Frontal cortex (tissue), 4 donors: Measurements from ENCODE around the gene LCA5. TPM values are rescaled to one million over a fixed set of nuclear protein-coding genes. Genes with fewer than 3 reads are reported as not detected.
"Not testable (repeated sequence)": the region's sequence is repeated elsewhere in the genome, so short reads cannot be mapped to it uniquely, and the experiment has no call there.

Experiments used
- DNase-seq, 2 donors: peaks; one replicate each; pipeline ENCODE4 v3.0.0; 2012; ENCODE audit warnings: low spot score in 2 of 2
- FAIRE-seq: peaks from 2 replicates; lab custom pipeline; 2012; peaks lifted over from hg19 to GRCh38; lab: Jason Lieb, UNC
- total RNA-seq: library from RNA; depleted of rRNA; stranded (reverse); fragments of >200 nt; gene quantifications from one replicate; pipeline ENCODE4 v1.2.3, GENCODE V29; 2014
- donor health status: control.
- donor health status: control.
- donor health status: control.

The LCA5 gene
- total RNA-seq, 1 donor from 2014 or later: 14.3 TPM

DNA sequence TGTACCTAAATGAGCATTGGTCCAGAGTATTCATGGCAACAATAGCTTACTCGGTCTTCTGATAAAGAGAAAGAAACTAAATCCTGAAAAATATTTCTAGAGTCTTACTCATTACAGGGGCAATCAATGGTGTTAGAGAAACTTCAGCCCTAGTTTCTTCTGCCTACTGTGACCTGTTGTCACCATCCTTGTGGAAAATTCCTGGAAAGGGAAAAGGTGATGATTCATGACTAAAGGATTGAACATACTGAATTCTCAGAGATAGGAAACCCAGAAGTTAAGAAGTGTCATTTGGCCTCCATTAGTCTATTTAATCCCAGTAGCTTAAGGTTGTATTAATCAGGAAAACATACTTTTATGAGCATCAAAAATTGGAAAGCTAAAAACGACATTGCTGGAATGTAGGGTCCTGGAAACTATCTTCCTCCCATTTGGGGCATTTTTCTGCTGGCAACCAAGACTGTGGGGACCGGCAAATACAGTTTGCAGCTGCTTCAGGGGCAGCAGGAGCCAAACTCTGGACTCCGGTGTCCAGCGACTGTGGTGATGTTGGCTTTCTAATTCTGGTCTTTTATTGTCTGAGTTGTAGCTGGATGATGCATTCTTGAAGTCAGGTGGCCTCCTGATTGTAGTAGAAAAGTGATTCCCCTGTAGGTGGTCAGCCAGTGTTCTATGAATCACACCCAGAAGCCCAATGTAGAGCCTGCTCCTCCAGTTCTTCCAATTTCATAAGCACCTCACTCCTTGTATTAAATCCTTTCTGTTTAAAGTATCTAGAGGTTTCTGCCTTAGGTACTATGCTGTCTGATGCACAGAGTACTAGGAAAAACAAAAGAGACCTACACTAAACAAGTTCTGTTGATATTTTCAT lies 67.6 kb downstream of the LCA5 start:
- FAIRE-seq (no peak), DNase-seq (no peak)

- no peak for DNase-seq
- no peak for FAIRE-seq
These were observed 68.6 kb downstream of the LCA5 start for GRCh38 chr6:79468587-79468986.

GRCh38 chr6:79468116-79468515 lies 69.1 kb downstream of the LCA5 start:
- DNase-seq (no peak), FAIRE-seq (no peak)

DNA sequence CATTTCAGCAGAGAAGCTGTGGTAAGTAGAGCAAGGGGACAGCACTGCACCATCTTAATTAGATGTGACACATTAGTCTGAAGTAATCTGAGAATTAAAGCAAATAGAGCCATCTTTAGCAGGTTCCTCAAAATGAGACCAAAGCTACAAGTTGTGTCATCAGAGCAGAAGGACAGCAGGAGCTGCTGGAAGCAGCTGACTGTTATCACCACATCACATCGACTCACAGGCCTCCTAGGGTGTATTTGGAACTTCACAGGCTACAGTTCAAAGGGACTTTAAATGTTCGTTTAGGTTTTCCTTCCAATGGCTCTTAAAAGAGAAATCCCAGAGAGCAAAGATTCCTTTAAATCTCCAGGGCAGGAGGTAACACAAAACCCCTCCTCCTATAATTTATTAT lies 69.5 kb downstream of the LCA5 start:
- FAIRE-seq: no peak

DNA sequence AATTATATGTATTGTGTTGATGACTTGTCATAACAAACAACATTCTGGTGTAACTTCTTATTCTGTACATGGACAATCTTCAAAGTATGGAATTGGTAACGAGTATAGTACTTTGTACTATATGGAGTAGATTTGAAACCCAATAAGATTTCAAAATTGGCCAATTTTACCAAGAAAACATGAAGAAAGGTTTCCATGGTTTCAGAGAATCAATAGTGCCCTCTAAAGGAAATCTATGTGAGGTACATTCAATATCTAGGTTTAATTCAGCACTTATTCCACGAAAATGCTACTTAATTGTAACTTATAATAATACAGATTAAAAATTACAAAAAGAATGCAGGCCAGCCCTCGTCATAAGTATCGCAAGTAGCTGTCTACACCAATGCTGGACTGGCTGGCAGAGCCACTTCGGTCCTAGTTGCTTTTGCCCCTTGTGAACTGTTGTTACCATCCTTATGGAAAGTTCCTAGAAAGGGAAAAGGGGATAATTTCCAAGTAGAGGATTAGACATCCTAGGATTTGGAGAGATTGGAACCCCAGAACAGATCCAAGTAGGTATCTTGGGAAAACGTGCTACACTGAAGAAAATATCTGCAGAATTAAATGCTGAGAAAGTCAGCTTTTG lies 70.9 kb downstream of the LCA5 start:
- DNase-seq: peak in 1 of 2 donors; percentile 1
- FAIRE-seq: peak; percentile 87

More for the DNA sequence above, 69.5 kb downstream of the LCA5 start:
- DNase-seq: no peak

- DNase-seq (no peak), FAIRE-seq (no peak)
These were observed 71.8 kb downstream of the LCA5 start for GRCh38 chr6:79465381-79465780.

DNA sequence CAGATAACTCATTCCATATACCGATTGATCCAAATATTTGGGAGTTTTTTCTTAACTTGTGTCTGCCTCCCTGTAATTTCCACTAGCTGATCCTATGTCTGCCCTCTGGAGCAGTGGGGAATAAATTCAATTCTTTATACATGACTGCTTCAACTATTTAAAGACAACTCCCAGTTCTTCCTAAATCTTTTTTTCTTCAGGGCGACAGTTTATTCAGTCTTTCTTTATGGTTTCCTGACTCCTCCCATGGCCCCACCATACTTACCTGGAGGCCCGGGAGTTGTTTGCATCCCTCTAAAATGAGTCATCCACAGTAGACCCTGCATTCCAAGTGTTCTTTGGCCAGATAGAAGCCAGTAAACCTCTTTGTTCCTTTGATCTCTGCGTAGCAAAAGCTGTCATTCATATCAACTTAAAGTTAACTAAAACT lies 73.6 kb downstream of the LCA5 start:
- FAIRE-seq: no peak
- no peak for DNase-seq

- FAIRE-seq: no peak
- peak in 1 of 2 donors; percentile 7 for DNase-seq
These were observed 76.0 kb downstream of the LCA5 start for GRCh38 chr6:79461205-79461604.

DNA sequence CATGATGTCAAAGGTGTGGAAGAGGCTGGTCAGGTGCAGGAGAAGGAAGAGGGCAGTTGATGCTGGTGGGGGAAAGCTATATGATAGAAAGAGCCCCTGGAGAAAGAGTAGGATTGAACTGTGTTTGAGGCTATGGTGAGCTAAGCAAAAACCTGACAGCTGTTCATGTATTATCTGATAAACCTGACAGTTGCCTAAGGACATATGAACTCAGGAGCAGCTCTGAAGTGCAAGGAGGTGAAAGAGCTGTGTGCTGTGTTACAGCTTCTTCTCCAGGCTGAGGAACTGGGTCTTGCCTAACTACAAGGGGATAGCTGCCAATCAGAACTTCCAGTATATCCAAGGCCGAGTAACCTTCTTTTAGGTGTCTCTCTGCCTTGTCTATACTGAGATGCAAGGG lies 81.8 kb downstream of the LCA5 start:
- DNase-seq (no peak), FAIRE-seq (no peak)

- FAIRE-seq: no peak
These were observed 83.6 kb downstream of the LCA5 start for GRCh38 chr6:79453558-79454042.

DNA sequence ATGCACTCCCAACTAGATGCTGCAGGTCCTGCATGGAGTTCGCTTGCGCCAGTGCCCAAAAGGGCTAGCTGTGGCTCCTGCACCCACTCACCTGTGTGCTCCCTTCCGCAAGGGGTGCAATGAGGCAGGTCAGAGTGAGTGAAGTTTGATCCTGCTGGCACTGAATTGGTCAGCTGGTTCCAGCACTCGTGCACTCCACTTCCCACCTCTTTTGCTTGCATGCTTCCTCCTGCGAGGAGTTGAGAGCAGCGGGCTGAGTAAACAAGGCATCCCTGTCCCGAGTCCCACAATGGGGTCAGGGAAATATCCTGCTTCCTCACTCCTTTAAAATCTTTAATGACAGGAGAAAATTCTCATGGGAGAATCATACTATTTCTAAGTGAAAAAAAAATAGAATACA lies 86.2 kb downstream of the LCA5 start:
- DNase-seq (no peak), FAIRE-seq (no peak)

More at GRCh38 chr6:79453558-79454042, 83.6 kb downstream of the LCA5 start:
- DNase-seq: no peak

GRCh38 chr6:79446006-79446405 lies 91.2 kb downstream of the LCA5 start:
- FAIRE-seq (no peak), DNase-seq (no peak)

GRCh38 chr6:79443876-79444275 lies 93.4 kb downstream of the LCA5 start:
- not testable (repeated sequence) for FAIRE-seq, DNase-seq

GRCh38 chr6:79441192-79441591 lies 96.0 kb downstream of the LCA5 start:
- DNase-seq: no peak
- FAIRE-seq: no peak

- no peak for DNase-seq
- no peak for FAIRE-seq
These were observed 96.6 kb downstream of the LCA5 start for GRCh38 chr6:79440598-79440997.

- DNase-seq (no peak), FAIRE-seq (no peak)
These were observed 99.2 kb downstream of the LCA5 start for GRCh38 chr6:79438030-79438429.

GRCh38 chr6:79436241-79436640 lies 101.0 kb downstream of the LCA5 start:
- FAIRE-seq (no peak), DNase-seq (no peak)

DNA sequence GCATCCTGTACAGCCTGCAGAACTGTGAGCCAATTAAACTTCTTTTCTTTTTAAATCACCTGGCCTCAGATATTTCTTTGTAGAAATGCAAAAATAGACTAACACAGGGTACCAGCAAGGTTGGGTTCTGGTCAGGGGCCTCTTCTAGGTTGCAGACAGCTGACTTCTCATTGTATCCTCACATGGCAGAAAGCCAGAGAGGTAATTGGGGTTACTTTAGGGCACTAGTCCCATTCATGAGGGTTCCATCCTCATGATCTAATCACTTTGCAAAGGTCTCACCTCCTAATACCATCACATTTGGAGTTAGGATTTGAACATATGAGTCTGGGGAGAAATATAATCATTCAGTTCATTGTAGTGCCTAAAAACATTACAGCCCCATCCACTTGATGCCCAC lies 101.5 kb downstream of the LCA5 start:
- no peak for FAIRE-seq

More for the DNA sequence above, 101.5 kb downstream of the LCA5 start:
- DNase-seq: no peak
